ENCODE results near the gene PAX2.

The PAX2 gene

DNA sequence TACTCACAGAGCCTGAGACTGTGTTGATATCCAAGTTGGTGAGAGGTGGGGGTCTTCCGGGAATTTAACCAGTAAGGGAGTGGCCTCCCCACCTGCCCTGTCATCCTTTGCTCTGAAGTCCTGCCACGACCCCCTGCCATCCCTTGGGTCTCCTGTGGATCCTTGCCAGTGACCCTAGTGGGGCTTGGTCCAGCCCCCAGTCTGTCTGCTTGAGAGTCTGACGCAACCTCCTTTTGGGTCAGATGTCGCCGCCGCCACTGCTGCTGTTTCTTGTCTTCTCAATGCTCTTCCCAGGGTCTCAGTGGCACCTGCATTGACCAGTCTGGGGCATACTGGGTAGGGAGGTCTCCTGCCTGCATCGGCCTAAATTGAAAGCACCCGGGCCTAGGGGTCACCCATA lies 28.8 kb downstream of the PAX2 start:
- H3K9me3 ChIP-seq (ENCODE audit: control insufficient read depth in 1 of 2, low read length in 2 of 2): peaks cover 0 to 2% of the 10 kb centered on the region in 2 donors
- H3K27ac ChIP-seq (ENCODE audit: low read length): no peak overlapping the region
- H3K4me1 ChIP-seq (ENCODE audit: control insufficient read depth in 1 of 2, insufficient read depth in 2 of 2, low read length in 2 of 2): no peaks in the 10 kb centered on the region
- no peak overlapping the region for H3K4me3 ChIP-seq (ENCODE audit: low read depth in 1 of 2, low read length in 2 of 2)
- no peaks in the 10 kb centered on the region for H3K36me3 ChIP-seq (ENCODE audit: control insufficient read depth in 1 of 2, insufficient read depth in 2 of 2, low read length in 2 of 2)
- H3K27me3 ChIP-seq (ENCODE audit: low read depth, low read length): peaks cover 4% of the 10 kb centered on the region

DNA sequence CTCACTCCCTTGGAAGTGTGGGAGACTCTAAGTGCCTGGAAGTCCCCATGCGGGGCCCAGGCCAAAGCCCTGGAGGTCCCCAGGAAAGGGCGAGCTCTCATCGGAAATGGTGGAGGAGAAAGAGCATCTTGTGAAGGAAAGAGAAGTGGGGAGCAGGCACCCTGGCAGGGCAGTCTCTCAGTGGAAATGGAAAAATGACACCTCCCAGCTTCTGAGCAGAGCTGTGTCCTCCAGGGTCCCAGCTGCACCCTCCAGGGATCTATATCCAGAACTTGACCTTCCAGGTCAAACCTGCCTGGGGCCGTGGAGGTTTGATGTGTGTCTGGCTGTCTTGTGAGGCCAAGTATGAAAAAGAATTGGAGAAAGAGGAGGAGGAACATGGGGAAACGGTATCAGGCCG lies 29.5 kb downstream of the PAX2 start:
- Histone ChIP-seq H3K4me3 (ENCODE audit: low read depth in 1 of 2, low read length in 2 of 2) (no peak overlapping the region), H3K27me3 (ENCODE audit: low read depth, low read length) (peaks cover 4% of the 10 kb centered on the region), H3K9me3 (ENCODE audit: control insufficient read depth in 1 of 2, low read length in 2 of 2) (peaks cover 0 to 5% of the 10 kb centered on the region in 2 donors)

DNA sequence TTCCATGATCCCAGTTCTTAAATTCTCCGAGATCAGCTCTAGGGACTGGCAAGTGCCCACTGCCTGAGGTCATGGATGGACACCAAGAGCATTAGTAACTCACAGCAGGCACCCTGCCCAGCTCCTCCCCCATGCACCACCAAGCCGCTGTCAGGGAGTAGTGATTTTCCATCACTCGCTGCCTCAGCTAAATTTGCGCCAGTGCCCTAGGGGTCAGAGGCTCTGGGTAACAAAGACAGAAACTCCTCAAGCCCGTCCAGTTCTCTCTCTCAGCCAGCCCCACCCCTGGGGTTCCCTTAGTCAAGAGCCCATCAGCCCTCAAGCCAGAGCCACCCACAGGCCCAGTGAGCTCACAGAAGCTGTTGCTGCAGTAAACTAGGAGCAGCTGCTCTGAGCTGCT lies 30.0 kb downstream of the PAX2 start:
- H3K36me3 ChIP-seq (ENCODE audit: control insufficient read depth in 1 of 2, insufficient read depth in 2 of 2, low read length in 2 of 2): no peaks in the 10 kb centered on the region
- no peak overlapping the region for H3K4me3 ChIP-seq (ENCODE audit: low read depth in 1 of 2, low read length in 2 of 2)
- no peaks in the 10 kb centered on the region for H3K4me1 ChIP-seq (ENCODE audit: control insufficient read depth in 1 of 2, insufficient read depth in 2 of 2, low read length in 2 of 2)
- H3K9me3 ChIP-seq (ENCODE audit: control insufficient read depth in 1 of 2, low read length in 2 of 2): peaks cover 0 to 5% of the 10 kb centered on the region in 2 donors
- H3K27me3 ChIP-seq (ENCODE audit: low read depth, low read length): peaks cover 4% of the 10 kb centered on the region
- no peak overlapping the region for H3K27ac ChIP-seq (ENCODE audit: low read length)

More for the DNA sequence above, 29.5 kb downstream of the PAX2 start:
- Histone ChIP-seq H3K36me3 (ENCODE audit: control insufficient read depth in 1 of 2, insufficient read depth in 2 of 2, low read length in 2 of 2) (no peaks in the 10 kb centered on the region), H3K4me1 (ENCODE audit: control insufficient read depth in 1 of 2, insufficient read depth in 2 of 2, low read length in 2 of 2) (no peaks in the 10 kb centered on the region), H3K27ac (ENCODE audit: low read length) (no peak overlapping the region)

DNA sequence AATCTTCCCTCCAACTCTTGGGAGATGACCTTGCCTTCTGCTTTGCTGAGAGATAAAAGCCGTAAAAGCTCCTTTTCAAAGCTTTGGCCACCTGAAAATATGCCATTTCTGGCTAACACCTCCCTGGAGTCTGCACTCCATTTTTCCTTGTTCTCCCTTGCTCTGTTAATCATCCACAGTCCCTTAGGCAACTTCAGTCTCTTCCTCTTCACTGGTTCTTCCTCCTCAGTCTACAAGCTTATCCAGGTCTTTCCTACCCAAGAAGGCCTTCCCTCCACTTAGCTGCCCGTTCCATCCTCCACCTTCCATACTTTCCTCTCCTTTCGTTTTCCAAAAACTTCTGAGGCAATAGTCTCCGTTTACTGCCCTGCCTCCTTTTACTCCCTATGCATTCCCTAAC lies 30.5 kb downstream of the PAX2 start:
- Histone ChIP-seq H3K36me3 (ENCODE audit: control insufficient read depth in 1 of 2, insufficient read depth in 2 of 2, low read length in 2 of 2) (no peaks in the 10 kb centered on the region), H3K27me3 (ENCODE audit: low read depth, low read length) (peaks cover 7% of the 10 kb centered on the region)

DNA sequence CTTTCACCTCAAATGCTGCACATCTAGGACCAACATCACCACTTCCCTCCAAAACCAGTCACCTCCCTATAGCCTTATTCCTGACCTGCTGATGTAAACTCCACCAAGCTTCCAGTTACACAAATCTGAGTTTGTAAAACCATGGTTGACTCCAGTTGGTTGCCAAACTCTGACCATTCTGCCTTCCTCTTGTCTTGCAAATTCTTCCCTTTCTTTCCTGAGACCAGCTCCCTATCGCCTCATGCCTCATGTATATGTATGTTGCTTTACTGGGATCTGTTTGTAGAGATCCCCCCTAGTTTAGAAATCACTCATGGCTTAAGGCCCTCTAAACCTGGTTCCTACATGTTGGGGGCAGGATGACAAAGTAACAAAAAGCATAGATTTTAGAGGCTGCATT lies 31.3 kb downstream of the PAX2 start:
- Histone ChIP-seq H3K36me3 (ENCODE audit: control insufficient read depth in 1 of 2, insufficient read depth in 2 of 2, low read length in 2 of 2) (no peaks in the 10 kb centered on the region), H3K9me3 (ENCODE audit: control insufficient read depth in 1 of 2, low read length in 2 of 2) (peaks cover 0 to 5% of the 10 kb centered on the region in 2 donors), H3K4me3 (ENCODE audit: low read depth in 1 of 2, low read length in 2 of 2) (no peak overlapping the region), H3K27me3 (ENCODE audit: low read depth, low read length) (peaks cover 11% of the 10 kb centered on the region), H3K27ac (ENCODE audit: low read length) (no peak overlapping the region), H3K4me1 (ENCODE audit: control insufficient read depth in 1 of 2, insufficient read depth in 2 of 2, low read length in 2 of 2) (no peaks in the 10 kb centered on the region)

More for the DNA sequence above, 30.5 kb downstream of the PAX2 start:
- H3K4me3 ChIP-seq (ENCODE audit: low read depth in 1 of 2, low read length in 2 of 2): no peak overlapping the region
- no peaks in the 10 kb centered on the region for H3K4me1 ChIP-seq (ENCODE audit: control insufficient read depth in 1 of 2, insufficient read depth in 2 of 2, low read length in 2 of 2)
- peaks cover 0 to 5% of the 10 kb centered on the region in 2 donors for H3K9me3 ChIP-seq (ENCODE audit: control insufficient read depth in 1 of 2, low read length in 2 of 2)
- no peak overlapping the region for H3K27ac ChIP-seq (ENCODE audit: low read length)

DNA sequence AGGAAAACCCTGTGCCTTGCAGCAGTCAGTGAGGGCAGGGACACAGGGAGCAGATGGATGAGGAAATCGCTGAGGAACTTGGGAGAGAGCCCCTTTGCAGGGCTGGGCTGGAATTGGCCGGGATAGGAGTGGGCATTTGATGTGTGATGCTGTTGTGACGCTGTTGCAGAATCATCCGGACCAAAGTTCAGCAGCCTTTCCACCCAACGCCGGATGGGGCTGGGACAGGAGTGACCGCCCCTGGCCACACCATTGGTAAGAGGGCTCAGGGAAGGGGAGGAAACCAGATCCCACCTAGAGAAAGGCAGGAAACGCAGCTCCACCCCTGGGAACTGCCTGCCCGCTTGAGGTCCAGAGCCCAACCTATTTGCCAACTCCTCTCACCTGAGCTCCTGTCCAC lies 33.9 kb downstream of the PAX2 start:
- Histone ChIP-seq H3K4me3 (ENCODE audit: low read depth in 1 of 2, low read length in 2 of 2) (no peak overlapping the region), H3K27me3 (ENCODE audit: low read depth, low read length) (peaks cover 7% of the 10 kb centered on the region), H3K4me1 (ENCODE audit: control insufficient read depth in 1 of 2, insufficient read depth in 2 of 2, low read length in 2 of 2) (no peaks in the 10 kb centered on the region), H3K9me3 (ENCODE audit: control insufficient read depth in 1 of 2, low read length in 2 of 2) (peaks cover 0 to 5% of the 10 kb centered on the region in 2 donors), H3K27ac (ENCODE audit: low read length) (no peak overlapping the region), H3K36me3 (ENCODE audit: control insufficient read depth in 1 of 2, insufficient read depth in 2 of 2, low read length in 2 of 2) (no peaks in the 10 kb centered on the region)

DNA sequence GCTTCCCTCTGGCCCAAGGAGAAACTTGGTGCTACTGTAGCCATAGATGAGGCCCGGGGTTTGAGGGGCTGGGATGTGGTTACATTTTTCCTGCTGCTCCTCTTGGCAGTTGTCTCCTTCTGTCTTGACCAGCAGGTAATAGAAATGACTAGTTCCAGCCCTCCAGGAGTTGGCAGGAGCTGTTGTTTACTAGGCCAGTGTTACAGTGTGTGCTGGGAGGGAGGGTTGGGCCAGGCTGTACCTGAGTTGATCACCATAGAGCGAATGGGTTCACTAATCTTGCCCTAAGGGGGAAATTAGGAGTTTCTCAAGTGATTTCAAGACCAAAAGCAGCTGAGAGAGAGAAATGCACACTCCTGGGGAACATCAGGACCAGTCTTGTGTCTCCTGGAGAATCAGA lies 34.9 kb downstream of the PAX2 start:
- Histone ChIP-seq H3K36me3 (ENCODE audit: control insufficient read depth in 1 of 2, insufficient read depth in 2 of 2, low read length in 2 of 2) (no peaks in the 10 kb centered on the region), H3K27me3 (ENCODE audit: low read depth, low read length) (peaks cover 7% of the 10 kb centered on the region), H3K4me3 (ENCODE audit: low read depth in 1 of 2, low read length in 2 of 2) (no peak overlapping the region), H3K9me3 (ENCODE audit: control insufficient read depth in 1 of 2, low read length in 2 of 2) (peaks cover 0 to 5% of the 10 kb centered on the region in 2 donors), H3K4me1 (ENCODE audit: control insufficient read depth in 1 of 2, insufficient read depth in 2 of 2, low read length in 2 of 2) (no peaks in the 10 kb centered on the region), H3K27ac (ENCODE audit: low read length) (no peak overlapping the region)

DNA sequence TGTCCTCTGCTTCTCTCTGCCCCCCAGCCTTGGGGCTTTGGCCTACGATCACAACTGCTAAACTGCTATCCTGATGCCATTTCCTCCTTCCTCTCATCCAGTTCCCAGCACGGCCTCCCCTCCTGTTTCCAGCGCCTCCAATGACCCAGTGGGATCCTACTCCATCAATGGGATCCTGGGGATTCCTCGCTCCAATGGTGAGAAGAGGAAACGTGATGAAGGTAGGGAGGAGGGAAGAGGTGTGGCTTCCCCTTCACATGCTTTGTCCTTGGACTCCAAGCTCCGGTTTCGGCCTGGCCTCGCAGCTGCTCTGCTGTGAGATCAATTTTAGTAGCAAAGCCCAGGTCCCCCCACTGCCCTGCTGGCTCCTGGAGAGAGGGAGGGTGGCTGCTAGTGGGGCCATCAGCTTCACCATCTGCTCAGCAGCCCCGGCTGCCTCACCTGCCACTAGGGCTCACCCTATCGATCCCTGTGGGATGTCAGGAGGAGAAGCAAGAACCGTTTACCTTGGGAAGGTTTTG lies 35.8 kb downstream of the PAX2 start:
- no peaks in the 10 kb centered on the region for H3K36me3 ChIP-seq (ENCODE audit: control insufficient read depth in 1 of 2, insufficient read depth in 2 of 2, low read length in 2 of 2)
- peaks cover 0 to 5% of the 10 kb centered on the region in 2 donors for H3K9me3 ChIP-seq (ENCODE audit: control insufficient read depth in 1 of 2, low read length in 2 of 2)
- no peak overlapping the region for H3K4me3 ChIP-seq (ENCODE audit: low read depth in 1 of 2, low read length in 2 of 2)
- peaks cover 7% of the 10 kb centered on the region for H3K27me3 ChIP-seq (ENCODE audit: low read depth, low read length)
- no peak overlapping the region for H3K27ac ChIP-seq (ENCODE audit: low read length)
- H3K4me1 ChIP-seq (ENCODE audit: control insufficient read depth in 1 of 2, insufficient read depth in 2 of 2, low read length in 2 of 2): no peaks in the 10 kb centered on the region

DNA sequence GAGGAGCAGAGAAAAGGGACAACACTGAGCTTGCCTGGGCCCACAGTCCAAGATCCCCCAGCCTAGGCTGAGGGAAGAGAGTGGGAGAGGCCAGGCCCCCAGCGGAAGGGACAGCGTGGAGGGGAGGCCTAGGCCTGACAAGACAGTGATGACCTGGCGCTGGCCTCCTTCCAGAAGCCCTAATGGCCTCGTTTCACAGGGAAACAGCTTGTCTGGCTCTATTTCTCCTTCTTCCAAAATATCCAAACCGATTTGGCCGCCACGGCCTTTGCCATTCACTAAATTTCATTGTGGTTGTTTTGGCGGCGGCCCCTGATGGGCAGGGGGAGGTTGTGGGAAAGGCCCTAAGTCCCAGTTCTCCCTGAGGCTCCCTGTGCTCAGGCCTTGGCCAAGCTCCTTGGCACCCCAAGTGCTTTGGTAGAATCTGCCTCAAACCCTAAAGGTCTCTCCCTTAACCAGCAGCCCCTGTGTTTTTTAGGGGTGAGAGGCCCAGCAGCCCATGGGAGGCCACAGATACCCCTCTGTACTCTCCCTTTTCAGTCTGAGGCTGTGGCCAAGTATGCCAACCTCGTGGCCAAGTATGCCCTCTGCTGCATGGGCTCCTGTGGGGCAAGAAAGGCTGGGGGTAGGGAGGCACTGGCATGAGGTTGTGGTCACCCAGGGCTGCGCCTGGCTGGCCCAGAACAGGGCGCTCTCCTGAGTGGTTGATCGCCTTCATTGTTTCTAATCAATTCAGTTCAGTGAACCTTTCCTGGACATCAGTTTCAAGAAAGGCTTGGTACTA lies 37.3 kb downstream of the PAX2 start:
- H3K4me1 ChIP-seq (ENCODE audit: control insufficient read depth in 1 of 2, insufficient read depth in 2 of 2, low read length in 2 of 2): no peaks in the 10 kb centered on the region
- peaks cover 0 to 5% of the 10 kb centered on the region in 2 donors for H3K9me3 ChIP-seq (ENCODE audit: control insufficient read depth in 1 of 2, low read length in 2 of 2)
- peaks cover 7% of the 10 kb centered on the region for H3K27me3 ChIP-seq (ENCODE audit: low read depth, low read length)
- H3K4me3 ChIP-seq (ENCODE audit: low read depth in 1 of 2, low read length in 2 of 2): no peak overlapping the region
- H3K36me3 ChIP-seq (ENCODE audit: control insufficient read depth in 1 of 2, insufficient read depth in 2 of 2, low read length in 2 of 2): no peaks in the 10 kb centered on the region
- H3K27ac ChIP-seq (ENCODE audit: low read length): no peak overlapping the region

DNA sequence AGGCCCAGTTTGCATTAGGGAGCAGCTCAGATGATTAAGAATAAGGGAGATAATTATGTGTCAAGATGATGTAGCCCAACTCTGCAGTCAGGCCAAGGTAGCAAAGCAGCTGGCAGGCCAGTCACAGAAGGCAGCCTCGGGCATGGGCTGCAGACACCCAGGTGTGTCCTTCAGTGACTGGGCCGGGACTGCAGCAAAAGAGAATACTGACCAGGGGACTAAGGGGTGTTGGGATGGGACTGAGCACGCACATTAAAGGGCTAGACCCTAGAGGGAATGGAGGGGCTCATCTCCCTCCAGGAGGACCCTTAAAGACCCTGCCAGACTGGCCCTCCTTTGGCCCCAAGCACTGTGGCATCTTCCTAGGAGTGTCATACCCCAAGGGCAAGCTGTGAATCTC lies 38.7 kb downstream of the PAX2 start:
- Histone ChIP-seq H3K4me1 (ENCODE audit: control insufficient read depth in 1 of 2, insufficient read depth in 2 of 2, low read length in 2 of 2) (no peaks in the 10 kb centered on the region), H3K27me3 (ENCODE audit: low read depth, low read length) (peaks cover 7% of the 10 kb centered on the region), H3K27ac (ENCODE audit: low read length) (no peak overlapping the region), H3K9me3 (ENCODE audit: control insufficient read depth in 1 of 2, low read length in 2 of 2) (peaks cover 0 to 5% of the 10 kb centered on the region in 2 donors), H3K4me3 (ENCODE audit: low read depth in 1 of 2, low read length in 2 of 2) (no peak overlapping the region), H3K36me3 (ENCODE audit: control insufficient read depth in 1 of 2, insufficient read depth in 2 of 2, low read length in 2 of 2) (no peaks in the 10 kb centered on the region)

DNA sequence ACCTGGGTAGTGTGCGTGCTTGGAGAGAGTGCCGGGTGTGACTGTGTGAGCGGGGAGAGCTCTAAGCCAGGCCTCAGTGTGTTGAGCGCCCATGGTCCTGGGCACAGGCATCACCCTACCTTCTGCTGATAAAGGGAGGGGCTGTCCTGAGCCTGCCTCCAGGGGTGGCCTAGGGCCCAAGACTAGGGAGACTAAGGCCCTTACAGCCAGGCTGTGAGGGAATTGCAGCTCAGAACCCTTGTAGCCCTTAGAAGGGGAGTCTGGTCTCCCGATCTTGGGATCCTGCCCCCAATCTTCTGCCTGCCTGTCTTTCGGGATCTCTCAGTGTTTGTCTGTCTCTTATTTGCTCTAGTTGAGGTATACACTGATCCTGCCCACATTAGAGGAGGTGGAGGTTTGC lies 41.2 kb downstream of the PAX2 start:
- Histone ChIP-seq H3K36me3 (ENCODE audit: control insufficient read depth in 1 of 2, insufficient read depth in 2 of 2, low read length in 2 of 2) (no peaks in the 10 kb centered on the region), H3K27me3 (ENCODE audit: low read depth, low read length) (no peaks in the 10 kb centered on the region), H3K9me3 (ENCODE audit: control insufficient read depth in 1 of 2, low read length in 2 of 2) (no peaks in the 10 kb centered on the region), H3K4me1 (ENCODE audit: control insufficient read depth in 1 of 2, insufficient read depth in 2 of 2, low read length in 2 of 2) (peaks cover 0 to 5% of the 10 kb centered on the region in 2 donors), H3K4me3 (ENCODE audit: low read depth in 1 of 2, low read length in 2 of 2) (no peak overlapping the region), H3K27ac (ENCODE audit: low read length) (no peak overlapping the region)

Data from muscle layer of duodenum (tissue), 2 donors.